Activated naive CD4-positive, alpha-beta T cell treated with anti-CD3 and anti-CD28 coated beads, Interleukin-2, amount 50 U/mL, for 24 hours (primary cell): Measurements from ENCODE around the gene MRPL46.

ENCODE experiments used
- H3K27ac Mint-ChIP-seq: one replicate; pipeline ENCODE4 v1.8.0; 2021; ENCODE audit warnings: mild to moderate bottlenecking, mixed read lengths
- H3K27me3 Mint-ChIP-seq: one replicate; pipeline ENCODE4 v1.8.0; 2021; ENCODE audit warnings: mixed read lengths
- H3K36me3 Mint-ChIP-seq: one replicate; pipeline ENCODE4 v1.8.0; 2021; ENCODE audit warnings: mixed read lengths
- H3K4me1 Mint-ChIP-seq: one replicate; pipeline ENCODE4 v1.8.0; 2021; ENCODE audit warnings: mixed read lengths
- H3K4me3 Mint-ChIP-seq: one replicate; pipeline ENCODE4 v1.8.0; 2021; ENCODE audit warnings: mild to moderate bottlenecking, mixed read lengths
- H3K9me3 Mint-ChIP-seq: one replicate; pipeline ENCODE4 v1.8.0; 2021; ENCODE audit warnings: mixed read lengths

Gene MRPL46

DNA sequence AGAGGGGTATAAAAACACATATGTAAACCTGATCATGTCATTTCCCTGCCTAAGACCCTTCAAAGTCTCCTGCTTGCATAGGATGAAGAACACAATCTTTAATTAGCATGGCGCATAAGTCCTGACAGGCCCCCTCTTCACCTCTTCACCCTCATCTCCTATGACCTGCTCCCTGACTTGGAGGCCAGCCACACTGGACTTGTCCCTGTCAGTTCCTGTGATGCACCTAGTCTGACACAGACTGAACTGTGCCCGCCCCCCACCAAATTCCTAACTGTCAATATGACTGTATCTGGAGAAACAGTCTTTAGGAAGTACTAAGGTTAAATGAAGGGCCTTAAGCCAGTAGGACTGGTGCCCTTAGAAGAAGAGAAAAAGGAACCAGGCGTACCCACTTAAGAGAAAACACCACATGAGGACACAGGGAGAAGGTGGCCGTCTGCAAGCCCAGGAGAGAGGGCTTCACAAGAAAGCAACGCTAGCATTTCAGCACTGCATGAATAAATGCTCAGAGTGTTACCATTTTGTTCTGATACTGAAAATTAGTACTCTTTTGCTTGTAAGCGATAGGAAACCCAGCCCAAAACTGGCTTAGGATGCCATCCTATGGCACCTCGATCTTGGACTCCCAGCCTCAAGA, 34.0 kb downstream of the MRPL46 start:
- H3K4me1 Mint-ChIP-seq = no peaks in the 10 kb centered on the region
- H3K27me3 Mint-ChIP-seq = peaks cover 10% of the 10 kb centered on the region
- H3K4me3 Mint-ChIP-seq = no peak overlapping the region

DNA sequence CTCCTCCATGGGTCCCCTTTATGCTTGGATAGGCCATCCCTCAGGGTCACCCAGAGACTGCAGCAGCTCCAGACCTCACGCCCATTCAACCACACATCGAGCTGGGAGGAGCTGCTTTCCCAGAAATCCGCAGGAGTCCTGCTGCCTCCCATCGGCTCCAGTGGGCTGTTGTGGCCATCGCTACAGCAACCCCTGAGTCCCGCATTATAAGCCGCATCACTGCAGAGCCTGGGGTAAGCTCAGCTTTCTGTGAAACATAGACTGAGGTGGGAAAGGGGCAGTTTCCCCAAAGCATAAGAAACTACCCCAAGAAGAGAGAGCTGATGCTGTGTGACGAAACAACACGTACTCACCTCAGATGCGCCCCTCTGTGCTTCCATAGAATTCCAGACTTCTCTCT, 35.7 kb downstream of the MRPL46 start:
- no peaks in the 10 kb centered on the region for H3K9me3 Mint-ChIP-seq
- no peaks in the 10 kb centered on the region for H3K4me1 Mint-ChIP-seq
- H3K36me3 Mint-ChIP-seq = no peaks in the 10 kb centered on the region
- no peak overlapping the region for H3K4me3 Mint-ChIP-seq
- H3K27ac Mint-ChIP-seq = no peak overlapping the region
- H3K27me3 Mint-ChIP-seq = peaks cover 7% of the 10 kb centered on the region

More for the DNA sequence above, 34.0 kb downstream of the MRPL46 start:
- H3K27ac Mint-ChIP-seq = no peak overlapping the region
- no peaks in the 10 kb centered on the region for H3K9me3 Mint-ChIP-seq
- no peaks in the 10 kb centered on the region for H3K36me3 Mint-ChIP-seq

DNA sequence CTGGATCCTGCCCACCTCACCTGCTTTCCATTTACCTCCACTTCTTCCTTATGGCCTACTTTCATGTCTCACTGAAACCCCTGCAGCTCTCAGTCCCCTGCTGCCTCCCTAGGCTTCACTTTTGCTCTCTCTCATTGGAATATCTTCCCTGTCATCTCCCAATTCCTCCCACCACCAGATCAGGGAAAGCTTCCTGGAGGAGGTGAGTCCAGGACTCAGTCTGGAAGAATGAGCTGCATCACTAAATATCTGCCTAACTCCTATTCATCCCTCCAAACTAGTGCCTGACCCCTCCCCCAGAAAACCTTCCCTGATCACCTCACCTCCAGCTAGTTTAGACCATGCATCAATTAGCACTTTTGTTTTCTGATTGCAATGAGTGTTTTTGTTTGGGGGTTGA, 37.1 kb downstream of the MRPL46 start:
- no peaks in the 10 kb centered on the region for H3K4me1 Mint-ChIP-seq
- H3K36me3 Mint-ChIP-seq = no peaks in the 10 kb centered on the region
- no peaks in the 10 kb centered on the region for H3K9me3 Mint-ChIP-seq
- H3K27ac Mint-ChIP-seq = no peak overlapping the region
- H3K4me3 Mint-ChIP-seq = no peak overlapping the region
- H3K27me3 Mint-ChIP-seq = peaks cover 8% of the 10 kb centered on the region

DNA sequence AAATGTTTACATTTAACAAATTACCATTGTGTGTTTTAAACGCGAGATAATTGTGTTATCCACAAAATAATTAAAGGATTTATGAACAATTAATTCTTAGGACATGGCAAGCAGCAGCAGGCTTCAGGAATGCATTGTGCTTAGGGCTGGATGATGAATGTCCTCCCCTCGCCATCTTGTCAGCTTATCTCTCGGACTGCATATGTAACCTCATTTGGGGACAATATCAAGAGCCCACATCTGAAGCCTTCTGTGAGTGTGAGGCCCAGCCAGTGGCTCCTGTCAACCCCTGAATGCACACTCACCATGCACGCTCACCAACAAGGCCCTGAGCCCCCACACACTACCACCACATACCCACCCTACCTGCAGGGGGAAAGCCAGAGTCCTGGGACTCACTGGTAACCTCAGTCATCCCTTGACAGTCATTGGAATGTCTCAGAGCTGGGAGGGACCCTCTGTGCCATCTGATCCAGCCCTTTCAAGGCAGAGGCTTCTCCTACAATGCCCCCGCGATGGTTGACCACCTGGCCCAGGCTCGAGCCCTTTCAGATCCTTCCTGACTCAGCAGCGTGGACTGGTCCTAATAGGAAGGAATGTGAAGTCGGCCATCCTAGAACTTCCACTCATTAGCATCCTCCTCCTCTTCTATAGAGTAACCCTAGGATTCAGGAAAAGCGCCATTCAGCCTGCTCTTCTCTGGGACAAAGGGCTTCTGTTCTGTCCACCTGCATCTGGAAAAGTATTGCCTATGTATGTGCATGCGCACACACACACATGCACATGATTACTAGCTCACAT, 38.2 kb downstream of the MRPL46 start:
- Mint-ChIP-seq H3K9me3 (no peaks in the 10 kb centered on the region), H3K36me3 (no peaks in the 10 kb centered on the region), H3K4me3 (no peak overlapping the region), H3K4me1 (no peaks in the 10 kb centered on the region), H3K27ac (no peak overlapping the region), H3K27me3 (peaks cover 7% of the 10 kb centered on the region)

DNA sequence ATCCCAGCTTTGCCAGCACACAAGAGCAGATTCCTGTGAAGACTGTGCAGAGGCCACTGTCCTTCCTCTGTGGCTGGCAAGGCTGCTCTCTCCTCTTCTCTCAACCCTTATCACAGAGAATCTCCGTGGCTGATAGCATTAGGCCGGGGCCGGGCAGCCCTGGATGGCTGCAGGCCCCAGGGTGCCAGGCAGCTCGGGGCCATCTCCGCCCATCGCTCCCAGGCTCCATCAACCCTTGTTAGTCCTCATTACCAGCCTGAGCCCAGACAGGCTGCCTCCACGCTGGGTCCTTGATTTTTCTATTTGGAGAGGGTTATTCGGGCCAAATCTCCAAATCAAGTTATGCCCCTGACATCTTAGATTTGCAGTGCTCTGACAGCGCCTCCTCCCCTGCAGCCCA, 39.1 kb downstream of the MRPL46 start:
- no peaks in the 10 kb centered on the region for H3K4me1 Mint-ChIP-seq
- no peaks in the 10 kb centered on the region for H3K36me3 Mint-ChIP-seq

DNA sequence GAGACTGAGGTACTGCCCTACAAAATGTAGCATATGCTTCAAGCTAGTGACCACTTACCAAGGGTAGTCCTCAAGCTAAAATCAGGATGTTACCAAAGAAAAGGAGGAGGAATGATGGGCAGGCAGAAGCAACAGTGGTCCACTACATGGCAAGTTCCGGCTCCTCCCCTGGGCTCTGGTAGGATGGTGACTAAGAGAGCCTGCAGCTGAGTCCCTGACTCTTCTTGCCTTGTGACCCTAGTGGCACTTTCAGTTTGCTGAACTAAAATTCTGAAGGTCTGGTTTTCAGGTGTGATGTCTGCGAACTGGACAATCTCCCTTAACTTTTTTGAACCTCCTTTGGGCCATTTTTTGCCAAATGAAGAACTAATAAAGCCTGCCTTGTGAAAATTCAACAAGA, 40.9 kb downstream of the MRPL46 start:
- no peaks in the 10 kb centered on the region for H3K36me3 Mint-ChIP-seq
- H3K9me3 Mint-ChIP-seq = no peaks in the 10 kb centered on the region
- no peak overlapping the region for H3K4me3 Mint-ChIP-seq
- H3K4me1 Mint-ChIP-seq = no peaks in the 10 kb centered on the region
- peaks cover 7% of the 10 kb centered on the region for H3K27me3 Mint-ChIP-seq
- H3K27ac Mint-ChIP-seq = no peak overlapping the region

More for the DNA sequence above, 39.1 kb downstream of the MRPL46 start:
- no peak overlapping the region for H3K4me3 Mint-ChIP-seq
- H3K9me3 Mint-ChIP-seq = no peaks in the 10 kb centered on the region
- H3K27me3 Mint-ChIP-seq = peaks cover 7% of the 10 kb centered on the region
- H3K27ac Mint-ChIP-seq = no peak overlapping the region

DNA sequence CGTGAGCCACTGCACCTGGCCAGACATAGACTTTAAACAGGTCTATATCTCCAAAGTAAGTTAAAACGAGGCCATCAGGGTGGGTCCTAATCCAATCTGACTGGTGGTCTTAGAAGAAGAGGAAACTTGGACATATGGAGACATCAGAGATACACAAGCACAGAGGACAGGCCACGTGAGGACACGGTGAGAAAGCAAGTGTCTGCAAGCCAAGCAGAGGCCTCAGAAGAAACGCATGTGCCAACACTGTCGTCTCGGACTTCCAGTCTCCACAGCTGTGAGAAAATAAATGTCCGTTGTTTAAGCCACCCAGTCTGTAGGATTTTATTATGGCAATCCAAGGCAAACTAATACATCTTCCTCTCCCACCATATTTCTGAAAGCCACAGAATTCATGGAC, 43.9 kb downstream of the MRPL46 start:
- Mint-ChIP-seq H3K4me3 (no peak overlapping the region), H3K4me1 (no peaks in the 10 kb centered on the region), H3K27ac (no peak overlapping the region), H3K36me3 (no peaks in the 10 kb centered on the region), H3K27me3 (peaks cover 7% of the 10 kb centered on the region), H3K9me3 (no peaks in the 10 kb centered on the region)

DNA sequence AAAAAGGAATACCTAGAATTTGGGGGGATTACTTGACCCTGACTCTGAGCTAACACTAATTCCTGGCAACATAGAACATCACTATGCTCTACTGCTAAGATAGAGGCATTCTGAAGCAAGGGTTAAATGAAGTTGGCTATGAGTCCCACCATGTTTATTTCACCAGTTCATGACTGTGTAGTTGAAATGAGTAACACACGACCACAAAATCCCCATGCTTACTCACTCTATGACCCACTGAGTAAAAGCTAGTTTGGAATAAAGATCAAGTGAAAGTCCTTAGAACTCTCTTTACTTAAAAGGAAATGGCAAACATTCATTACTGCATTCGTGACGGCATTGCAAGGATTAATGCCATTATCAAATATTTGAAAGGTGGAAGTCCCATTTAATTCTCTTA, 47.4 kb downstream of the MRPL46 start:
- peaks cover 7% of the 10 kb centered on the region for H3K27me3 Mint-ChIP-seq
- no peaks in the 10 kb centered on the region for H3K36me3 Mint-ChIP-seq
- no peak overlapping the region for H3K27ac Mint-ChIP-seq
- no peaks in the 10 kb centered on the region for H3K4me1 Mint-ChIP-seq
- no peaks in the 10 kb centered on the region for H3K9me3 Mint-ChIP-seq
- no peak overlapping the region for H3K4me3 Mint-ChIP-seq
